Medulla oblongata (tissue), 1 donor: ENCODE results near the gene NOS1AP.

Experiments
- DNase-seq: peaks from one replicate; pipeline ENCODE4 v3.0.0-alpha.2; 2015; ENCODE audit errors: extremely low spot score

The NOS1AP gene

DNA sequence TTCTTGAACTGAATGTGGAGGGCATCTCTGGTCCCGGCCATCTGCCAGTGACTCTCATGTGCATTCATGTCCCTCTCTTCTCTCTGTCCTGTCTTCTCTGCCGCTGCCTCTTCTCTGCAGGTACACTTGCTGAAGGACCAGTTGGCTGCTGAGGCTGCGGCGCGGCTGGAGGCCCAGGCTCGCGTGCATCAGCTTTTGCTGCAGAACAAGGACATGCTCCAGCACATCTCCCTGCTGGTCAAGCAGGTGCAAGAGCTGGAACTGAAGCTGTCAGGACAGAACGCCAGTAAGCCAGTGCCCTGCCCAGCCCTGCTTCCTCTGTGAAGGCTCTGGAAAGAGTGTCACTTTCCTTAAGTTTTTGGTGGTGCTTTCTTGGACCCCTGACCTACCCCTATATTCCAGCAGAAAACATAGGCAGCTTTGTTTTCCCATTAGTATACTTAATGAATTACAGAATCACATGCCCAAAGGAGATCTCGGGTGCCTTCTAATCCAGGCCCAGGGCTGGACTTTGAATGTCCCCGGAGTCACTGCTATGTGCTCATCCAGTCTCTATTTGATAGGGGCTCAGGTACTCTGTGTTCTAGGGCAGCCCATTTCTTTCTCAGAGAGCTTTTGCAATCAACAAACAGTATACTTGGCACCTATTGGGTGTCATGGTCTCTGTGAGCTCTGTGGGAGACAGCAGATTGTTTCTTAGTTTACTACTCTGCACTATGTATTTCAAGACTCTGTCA lies 296.0 kb downstream of the NOS1AP start:
- no peak for DNase-seq

DNA sequence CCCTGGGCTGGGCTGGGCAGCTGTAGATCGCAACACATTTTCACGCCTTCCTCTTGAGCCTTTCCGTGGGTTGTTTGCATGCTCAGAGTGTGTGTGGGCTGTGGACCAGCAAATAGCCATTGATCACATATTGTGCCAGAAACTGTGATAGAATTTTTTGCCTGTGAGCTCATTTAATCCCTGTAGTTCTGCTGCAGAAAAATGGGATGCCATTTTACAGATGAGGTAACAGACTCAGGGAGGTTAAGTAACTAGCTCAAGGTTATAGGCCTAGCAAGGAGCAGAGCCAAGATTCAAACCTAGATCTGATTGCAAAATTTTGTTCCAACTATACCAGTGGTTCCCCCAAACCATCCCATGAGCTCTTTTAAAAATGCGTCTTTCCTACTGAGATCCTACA lies 296.7 kb downstream of the NOS1AP start:
- DNase-seq = no peak

DNA sequence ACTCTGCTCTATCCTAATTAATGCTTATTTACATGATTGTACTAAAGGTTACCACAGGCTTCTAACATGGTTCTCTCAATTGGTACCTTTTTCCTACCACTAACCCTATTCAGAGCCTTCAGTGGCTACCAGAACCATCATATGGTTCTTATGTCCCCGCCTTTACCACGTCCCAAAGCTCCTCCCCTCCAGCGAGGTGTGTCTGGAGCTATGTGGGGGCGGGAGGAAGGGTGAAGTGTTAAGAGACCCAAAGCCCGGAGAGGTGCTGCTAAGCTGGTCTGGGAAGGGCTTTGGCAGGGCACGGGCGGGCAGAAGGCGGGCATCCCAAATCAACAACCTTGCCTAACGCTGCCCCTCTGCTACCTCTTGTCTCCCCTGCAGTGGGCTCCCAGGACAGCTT lies 297.2 kb downstream of the NOS1AP start:
- DNase-seq = no peak

DNA sequence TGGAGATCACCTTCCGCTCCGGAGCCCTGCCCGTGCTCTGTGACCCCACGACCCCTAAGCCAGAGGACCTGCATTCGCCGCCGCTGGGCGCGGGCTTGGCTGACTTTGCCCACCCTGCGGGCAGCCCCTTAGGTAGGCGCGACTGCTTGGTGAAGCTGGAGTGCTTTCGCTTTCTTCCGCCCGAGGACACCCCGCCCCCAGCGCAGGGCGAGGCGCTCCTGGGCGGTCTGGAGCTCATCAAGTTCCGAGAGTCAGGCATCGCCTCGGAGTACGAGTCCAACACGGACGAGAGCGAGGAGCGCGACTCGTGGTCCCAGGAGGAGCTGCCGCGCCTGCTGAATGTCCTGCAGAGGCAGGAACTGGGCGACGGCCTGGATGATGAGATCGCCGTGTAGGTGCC lies 297.6 kb downstream of the NOS1AP start:
- no peak for DNase-seq

DNA sequence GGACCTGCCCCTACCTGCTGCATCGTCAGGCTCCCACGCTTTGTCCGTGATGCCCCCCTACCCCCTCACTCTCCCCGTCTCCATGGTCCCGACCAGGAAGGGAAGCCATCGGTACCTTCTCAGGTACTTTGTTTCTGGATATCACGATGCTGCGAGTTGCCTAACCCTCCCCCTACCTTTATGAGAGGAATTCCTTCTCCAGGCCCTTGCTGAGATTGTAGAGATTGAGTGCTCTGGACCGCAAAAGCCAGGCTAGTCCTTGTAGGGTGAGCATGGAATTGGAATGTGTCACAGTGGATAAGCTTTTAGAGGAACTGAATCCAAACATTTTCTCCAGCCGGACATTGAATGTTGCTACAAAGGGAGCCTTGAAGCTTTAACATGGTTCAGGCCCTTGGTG lies 298.3 kb downstream of the NOS1AP start:
- no peak for DNase-seq

DNA sequence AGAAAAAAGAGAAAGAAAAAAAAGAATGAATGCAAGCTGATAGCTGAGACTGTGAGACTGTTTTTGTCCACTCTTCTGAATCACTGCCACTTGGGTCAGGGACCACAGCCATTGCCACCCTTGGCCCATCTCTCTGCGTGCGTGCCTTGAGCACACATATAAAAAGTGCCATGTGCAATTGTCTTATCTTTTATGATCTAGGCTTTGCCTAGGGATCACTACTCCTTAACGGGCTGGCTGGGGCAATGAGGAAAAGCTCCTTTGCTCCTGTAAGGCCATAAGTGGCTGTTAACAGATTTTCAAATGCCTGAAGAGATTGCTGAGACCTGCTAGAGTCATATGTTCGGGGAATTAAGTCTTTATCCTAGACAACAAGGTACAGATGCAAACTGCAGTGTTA lies 299.0 kb downstream of the NOS1AP start:
- no peak for DNase-seq

DNA sequence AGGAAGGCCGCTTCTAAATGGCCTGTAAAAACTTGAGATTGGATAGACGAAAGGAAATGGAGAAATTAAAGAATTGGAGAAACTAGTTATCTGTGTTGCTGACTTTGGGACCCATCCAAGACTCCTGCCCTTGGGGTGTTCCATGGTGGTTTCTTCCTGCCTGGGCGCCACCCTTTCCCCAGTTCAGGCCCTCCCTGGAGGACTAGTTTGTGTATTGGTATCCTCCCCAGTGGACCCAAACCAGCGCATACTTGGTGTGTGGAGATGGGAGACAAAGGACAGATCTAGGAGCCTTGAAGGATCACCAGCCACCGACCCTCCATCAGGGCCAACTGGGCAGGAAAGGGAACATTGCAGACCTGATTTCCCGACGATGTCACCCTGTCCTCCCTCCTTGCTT lies 300.1 kb downstream of the NOS1AP start:
- DNase-seq = no peak

DNA sequence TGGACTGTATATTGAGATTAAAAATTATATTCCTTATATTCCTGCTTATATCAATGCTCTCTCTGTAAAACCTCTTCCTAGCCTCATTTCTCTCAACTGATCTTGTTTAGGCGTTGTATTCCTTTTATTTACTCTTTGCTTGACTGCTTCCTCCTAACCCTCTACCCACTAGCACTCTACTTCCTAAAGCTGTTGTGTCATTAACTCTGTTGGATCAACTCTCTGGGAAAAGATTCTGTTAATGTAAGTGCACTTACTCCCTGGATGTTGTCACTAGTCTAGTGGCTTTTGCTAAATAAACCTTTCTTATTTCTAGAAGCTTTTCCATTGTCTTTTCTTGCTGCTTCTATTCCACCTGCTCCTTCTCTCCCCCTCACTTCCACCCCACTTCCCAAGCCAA lies 300.7 kb downstream of the NOS1AP start:
- DNase-seq = no peak

DNA sequence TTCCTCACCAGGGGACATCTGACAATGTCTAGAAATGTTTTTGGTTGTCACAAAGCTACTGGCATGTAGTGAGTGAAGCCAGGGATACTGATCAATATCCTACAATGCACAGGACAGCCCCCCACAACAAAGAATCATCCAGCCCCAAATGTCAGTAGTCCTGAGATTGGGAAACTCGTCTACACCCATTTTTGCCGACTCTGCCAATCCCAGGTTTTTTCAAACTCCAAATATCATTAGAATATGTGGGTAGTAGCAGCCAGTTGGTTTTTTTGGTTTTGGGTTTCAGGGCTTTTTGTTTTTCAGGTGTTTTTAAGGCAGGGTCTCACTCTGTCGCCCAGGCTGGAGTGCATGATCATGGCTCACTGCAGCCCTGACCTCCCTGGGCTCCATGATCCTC lies 301.2 kb downstream of the NOS1AP start:
- no peak for DNase-seq

DNA sequence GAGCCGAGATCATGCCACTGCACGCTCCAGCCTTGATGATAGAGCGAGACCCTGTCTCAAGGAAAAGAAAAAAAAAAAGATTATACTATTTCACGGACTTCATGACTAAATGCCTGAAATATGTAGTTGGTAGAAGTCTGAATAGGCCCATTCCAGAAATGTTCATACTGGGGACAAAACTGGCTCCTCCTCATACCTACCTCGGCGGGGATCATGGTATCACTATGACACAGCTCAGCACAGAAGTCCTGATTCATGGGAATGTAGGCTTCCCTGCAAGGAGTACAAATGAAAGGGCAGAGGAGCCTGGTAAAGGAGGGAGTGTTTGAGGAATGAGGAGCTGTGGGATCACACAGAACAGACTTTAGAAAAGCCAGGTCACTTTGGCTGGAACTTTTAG lies 302.1 kb downstream of the NOS1AP start:
- DNase-seq = no peak

DNA sequence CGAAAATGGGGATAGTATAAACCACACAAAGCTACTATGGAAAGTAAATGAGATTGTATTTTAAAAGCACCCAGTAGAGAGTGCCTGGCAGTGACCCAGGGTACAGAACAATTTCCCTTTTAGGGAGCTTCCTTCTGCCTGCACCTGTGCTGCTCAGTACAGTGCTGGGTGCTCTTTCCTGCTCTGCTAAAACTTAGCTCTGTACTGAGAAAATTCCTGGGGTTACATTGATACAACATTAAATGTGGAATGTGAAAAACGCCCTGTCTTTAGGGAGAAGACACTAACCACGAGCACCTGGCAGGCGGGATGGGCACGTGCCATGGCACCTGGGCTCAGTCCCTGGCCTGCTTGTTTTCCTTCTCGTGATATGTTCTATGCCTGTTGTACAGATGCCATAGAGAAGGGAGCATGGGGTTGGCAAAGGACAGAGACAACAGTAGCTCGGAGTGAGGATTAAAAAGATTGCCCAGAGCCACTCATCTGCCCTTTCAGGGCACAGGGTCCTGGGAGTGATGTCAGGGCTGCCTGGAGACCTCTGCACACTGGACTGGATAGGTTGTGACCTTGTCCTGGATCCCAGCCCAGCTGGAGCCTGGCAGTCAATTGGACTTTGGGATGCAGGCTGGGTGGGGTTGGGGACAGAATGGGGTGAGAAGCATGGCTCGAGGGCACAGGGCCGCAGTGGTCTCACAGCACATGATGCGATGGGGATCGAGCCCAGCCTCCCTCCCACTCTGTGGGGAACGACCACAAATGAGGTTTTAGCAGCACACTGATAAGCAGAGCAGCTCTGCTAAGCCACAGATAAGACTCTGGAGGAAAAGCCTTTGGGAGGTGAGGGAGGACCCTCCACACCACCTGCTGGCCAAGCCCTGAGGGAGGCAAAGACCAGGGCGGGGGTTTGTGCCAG lies 302.9 kb downstream of the NOS1AP start:
- no peak for DNase-seq

DNA sequence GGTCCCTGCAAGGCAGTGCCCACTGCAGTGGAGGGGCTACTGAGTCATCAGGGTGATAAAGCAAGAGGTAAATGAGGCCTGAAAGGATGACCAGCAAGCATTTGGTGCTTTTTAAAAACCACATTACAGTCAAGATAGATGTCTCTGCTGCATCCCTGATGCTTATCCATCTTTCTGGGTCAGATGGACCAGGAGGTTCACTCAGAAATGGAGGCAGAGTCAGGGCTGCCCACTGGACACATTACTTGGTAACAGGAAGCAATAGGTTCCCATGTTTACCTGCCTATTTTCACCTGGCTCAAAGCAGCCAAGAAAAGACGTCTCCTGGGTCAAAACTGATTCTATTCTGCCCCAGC lies 303.6 kb downstream of the NOS1AP start:
- no peak for DNase-seq

DNA sequence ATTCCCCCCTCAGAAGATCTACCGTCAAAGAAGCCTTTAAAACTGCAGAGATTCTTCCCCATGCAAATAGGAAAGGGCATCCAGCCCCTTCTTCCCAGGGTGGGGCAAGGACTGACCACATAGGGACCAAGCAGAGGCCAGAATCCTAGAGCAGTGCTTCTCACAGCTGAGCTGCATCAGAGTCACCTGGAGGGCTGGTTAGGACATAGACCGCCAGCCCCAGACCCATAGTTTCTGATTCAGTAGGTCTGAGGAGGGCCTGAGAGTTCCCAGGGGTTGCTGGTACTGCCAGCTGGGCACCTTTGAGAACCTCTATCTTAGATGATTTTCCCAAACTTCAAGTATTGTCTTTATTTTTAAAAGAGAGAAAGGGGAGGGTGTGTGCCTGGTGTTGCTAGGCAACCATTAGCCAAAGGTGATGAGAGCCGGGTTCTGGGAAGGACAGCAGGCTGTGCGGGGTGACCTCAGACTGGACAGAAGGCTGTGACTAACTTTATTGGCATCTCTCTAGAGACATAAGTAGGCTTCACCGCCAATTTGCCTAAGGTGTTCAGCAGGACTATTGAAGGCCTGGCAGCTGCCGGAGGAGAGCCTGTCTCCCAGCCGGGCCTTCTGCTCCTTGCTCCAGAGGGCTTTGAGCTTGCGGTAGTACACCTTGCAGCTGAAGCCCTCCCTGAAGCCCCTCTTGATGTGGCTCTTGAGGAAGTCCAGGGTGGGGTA lies 304.2 kb downstream of the NOS1AP start:
- no peak for DNase-seq

DNA sequence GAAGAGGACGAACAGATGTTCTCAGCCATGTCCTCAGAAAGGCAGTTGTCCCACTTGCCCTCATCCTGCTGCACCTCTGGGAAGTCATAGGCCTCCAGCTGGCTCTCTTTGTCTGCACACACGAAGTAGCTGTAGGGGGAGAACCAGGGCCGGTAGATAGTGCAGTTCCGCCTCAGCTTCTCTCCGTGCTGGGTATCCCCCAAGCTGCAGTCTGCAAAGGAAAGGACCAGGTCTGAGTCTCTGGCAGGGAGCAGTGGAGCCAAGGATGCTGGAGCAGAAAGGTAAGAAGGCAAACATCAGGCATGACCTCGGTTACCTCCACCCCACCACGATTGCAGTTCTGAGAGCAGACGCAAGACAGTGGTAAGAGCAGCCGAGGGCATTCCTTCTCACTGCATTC lies 304.9 kb downstream of the NOS1AP start:
- no peak for DNase-seq

DNA sequence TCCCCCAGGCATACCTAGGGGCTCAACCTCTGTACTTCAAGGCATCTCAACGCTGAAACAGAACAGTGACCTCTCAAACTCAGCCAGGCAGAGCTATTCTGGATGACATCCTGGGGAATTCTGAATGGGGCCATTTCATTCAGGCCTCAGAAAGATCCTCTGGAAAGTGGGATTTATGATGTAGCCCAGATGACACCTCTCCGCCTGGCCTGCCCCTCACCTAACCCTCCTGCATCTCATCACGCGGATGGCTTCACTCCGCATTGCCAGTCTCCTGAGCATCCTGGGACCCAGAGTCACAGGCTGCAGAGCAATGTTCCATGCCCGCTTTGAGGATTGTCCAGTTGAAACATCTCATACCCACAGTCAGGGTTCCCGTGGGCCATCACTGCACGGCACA lies 306.0 kb downstream of the NOS1AP start:
- no peak for DNase-seq

DNA sequence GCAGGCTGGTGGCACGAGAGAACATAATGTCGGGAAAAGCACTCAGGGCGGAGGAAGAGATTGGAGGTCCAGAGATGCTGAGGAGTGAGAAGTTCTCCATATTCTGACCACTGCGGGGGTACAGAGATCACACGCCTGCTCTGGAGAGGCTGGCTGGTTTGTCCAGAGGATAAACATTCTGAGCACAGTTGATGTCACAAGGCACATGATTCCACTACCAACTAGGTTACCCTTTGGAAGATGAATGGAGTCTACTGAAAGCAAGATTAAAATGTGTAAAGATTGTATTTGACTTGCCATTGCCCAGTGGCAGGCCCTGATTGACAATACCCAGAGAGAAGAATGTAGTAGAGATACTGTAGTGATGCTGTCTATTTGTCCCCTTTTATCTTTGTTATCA lies 307.2 kb downstream of the NOS1AP start, which contains the start of gene SPATA46:
Gene SPATA46 (minus strand): TSS at position 164 of the 400 bp plus-strand sequence. CDS start 64 bp downstream, at position 100.
- no peak for DNase-seq

DNA sequence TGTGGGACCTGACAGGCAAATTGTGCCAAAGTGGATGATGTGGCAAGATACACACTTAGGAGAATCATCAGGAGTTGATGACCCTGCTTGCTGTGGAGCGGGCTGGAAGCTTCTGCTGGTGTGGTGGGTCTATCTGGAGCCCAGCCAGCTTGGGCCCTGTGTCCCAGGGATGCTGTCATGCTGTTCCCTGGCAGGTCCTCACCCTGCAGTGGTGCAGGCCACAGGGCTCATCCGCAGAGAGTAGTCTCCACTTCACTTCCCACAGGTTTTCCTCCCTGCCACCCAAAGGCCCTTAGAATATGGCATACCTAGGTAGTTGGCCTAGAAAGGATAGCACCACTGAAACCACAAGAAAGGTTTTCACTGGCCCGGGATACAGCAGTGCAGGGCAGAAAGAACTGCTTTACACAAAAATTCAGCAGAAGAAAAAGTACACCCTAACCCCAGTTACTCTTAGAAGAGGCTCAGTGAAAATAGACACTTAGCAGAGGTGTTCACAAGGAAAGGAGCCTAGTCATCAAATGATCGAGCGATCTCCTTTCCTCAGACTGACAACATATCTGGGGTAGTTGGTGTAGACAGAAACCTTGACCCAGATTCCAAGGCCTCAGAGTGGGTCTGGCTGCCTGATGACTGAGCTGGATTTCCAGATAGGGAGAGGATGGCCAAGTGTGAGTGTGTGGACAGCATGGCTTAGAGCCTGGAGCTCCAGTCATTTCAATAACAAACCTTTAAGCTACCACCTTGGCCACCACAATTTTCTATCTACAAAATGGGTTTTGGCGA lies 310.8 kb downstream of the NOS1AP start:
- no peak for DNase-seq

DNA sequence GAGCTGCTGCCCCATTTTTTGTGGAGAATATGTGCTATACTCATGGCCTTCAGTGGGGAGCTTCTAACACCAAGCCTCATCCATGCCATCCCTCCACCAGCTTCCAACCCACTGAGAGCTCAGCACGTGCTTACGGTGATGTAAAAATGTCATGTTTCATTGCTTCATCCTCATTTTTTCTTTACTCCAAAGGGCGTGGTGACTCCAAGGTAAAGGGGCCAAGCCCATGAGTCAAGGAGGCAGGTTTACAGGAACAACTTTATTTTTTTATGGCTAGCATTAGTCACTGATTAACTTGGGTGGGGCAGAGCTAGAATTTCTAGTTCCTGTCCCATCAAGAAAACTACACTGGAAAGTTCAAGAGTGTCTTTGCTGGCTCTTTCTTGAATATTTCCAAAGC lies 311.9 kb downstream of the NOS1AP start, which contains the start of gene C1orf226:
Gene C1orf226 (plus strand): TSS at position 346 of the 400 bp plus-strand sequence. CDS start 174 bp downstream, outside the sequence.
- DNase-seq = no peak

DNA sequence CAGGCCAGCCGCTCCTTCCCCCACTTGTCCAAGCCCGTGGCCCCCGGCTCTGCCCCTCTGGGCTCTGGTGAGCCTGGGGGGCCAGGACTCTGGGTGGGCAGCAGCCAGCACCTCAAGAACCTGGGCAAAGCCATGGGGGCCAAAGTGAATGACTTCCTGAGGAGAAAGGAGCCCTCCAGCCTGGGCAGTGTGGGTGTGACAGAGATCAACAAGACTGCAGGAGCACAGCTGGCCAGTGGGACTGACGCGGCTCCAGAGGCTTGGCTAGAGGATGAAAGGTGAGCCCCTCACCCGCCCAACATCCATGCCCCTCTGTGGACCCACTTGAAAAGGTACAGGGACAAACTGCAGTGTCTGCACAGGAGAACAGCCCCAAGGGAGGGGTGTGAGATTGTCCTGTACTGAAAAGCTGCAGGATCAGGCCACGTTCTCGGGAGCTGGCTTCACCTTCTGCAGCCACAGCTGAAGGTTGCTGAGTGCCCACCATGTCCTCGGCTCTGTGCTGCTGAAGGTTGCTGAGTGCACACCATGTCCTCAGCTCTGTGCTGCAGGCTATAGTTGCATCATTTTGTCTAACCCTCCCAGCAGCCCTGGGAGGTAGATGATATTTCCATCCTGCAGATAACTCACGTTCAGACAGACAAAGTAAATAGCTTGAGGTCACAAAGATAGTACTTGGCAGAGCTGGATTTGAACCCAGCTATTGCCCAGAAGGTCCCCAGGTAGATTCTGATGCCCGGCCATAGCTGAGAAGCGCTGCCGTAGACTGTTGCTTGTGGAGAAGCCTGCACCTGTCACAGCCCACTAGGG lies 312.7 kb downstream of the NOS1AP start:
- no peak for DNase-seq

DNA sequence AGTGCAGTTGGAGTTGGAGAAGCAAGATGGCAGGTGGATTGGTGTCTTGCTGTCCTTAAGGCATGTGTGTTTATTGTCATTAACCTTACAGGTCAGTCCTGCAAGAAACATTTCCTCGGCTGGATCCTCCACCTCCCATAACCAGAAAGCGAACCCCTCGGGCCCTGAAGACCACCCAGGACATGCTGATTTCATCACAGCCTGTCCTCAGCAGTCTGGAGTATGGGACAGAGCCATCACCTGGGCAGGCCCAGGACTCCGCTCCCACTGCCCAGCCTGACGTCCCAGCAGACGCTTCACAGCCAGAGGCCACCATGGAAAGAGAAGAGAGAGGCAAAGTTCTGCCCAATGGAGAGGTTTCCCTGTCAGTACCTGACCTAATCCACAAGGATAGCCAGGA lies 313.6 kb downstream of the NOS1AP start:
- DNase-seq = no peak

DNA sequence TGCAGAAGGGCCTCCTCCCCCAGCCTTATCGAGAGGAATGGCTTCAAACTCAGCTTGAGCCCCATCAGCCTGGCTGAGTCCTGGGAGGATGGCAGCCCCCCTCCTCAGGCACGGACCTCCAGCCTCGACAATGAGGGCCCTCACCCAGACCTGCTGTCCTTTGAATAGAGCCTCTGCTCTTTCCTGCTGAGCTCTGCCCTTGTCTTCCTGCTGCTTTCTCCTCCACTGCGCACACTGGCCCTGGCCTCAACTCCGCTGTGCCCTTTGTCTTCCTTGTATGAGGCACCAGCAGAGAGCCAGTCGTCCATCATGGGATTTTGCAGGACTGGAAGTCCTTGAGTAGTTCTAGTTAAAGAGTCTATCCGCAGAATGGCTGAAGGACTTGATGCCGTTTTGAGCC lies 314.0 kb downstream of the NOS1AP start:
- no peak for DNase-seq
